Omental fat pad (tissue), 4 donors: ENCODE measurements around the gene ERP44. TPM values are rescaled to one million over a fixed set of nuclear protein-coding genes. Genes with fewer than 3 reads are reported as not detected.

ENCODE experiments used
- ATAC-seq: fragments of 150-250 bp; one replicate; pipeline ENCODE4 v1.9.1; 2016; ENCODE audit warnings: mild to moderate bottlenecking, moderate library complexity; ENCODE audit not compliant: low FRiP score
- DNase-seq: peaks from one replicate; pipeline ENCODE4 v3.0.0-alpha.2; 2019; ENCODE audit warnings: low spot score
- CTCF ChIP-seq, 3 donors: fragments of 450-650 bp; IDR thresholded peaks; one replicate each; pipeline ENCODE4 v1.5.1; 2016 to 2017; ENCODE audit warnings: antibody characterized with exemption in 3 of 3, mild to moderate bottlenecking in 3 of 3, moderate library complexity in 2 of 3
- total RNA-seq, 4 donors: library from RNA; depleted of rRNA; stranded (reverse); fragments of >200 nt; gene quantifications; one replicate each; pipeline ENCODE4 v1.1.0, GENCODE V29; 2016

Gene ERP44
- total RNA-seq, 4 donors from 2014 or later = 14.1 to 21.4 (median 16.1) TPM

GRCh38 chr9:100111235-100111634, 12.4 kb upstream of the ERP44 start:
- no peak for TF ChIP-seq CTCF (IDR thresholded peaks at IDR 0.05)
- peak; percentile 96 for ATAC-seq
- peak; percentile 67 for DNase-seq

DNA sequence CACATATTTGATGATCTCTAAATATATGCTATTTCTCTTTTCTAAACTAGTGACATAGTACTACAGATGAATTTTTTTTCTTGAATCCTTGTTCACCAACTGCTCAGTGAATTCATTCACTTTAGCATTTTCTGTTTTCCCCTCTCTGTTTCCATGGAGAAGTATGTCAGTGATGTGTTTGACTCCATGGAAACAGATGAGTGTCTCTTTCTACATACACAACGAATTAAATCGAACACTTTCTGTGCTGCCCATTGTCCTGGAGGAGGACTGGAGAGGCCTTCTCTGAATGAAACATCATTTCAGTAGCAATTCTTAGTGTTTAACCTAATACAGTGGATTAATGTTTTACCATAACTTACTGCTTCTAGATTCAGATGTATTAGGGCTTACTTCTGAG, 9.8 kb upstream of the ERP44 start:
- ATAC-seq (no peak), DNase-seq (no peak)
- TF ChIP-seq CTCF (IDR thresholded peaks at IDR 0.05) = no peak

DNA sequence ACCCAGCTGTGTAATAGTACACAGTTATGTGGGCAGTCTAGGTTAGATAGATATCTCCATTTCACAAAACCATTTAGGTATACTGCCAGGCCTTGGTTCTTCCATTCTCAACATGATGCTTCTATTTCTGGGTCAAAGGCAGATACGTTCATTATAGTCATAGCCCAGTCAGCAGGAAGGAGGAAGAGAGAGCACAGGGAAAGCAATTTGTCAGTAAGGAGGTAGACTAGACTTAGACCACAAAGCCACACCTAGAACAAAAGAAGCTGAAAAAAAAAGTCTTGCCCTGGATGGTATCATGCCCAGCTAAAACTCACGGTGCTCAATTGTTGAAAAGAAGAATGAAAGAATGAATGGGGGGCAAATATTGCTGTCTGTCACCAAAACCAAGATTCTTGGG, 7.8 kb upstream of the ERP44 start:
- no peak for TF ChIP-seq CTCF (IDR thresholded peaks at IDR 0.05)
- ATAC-seq (no peak), DNase-seq (no peak)

DNA sequence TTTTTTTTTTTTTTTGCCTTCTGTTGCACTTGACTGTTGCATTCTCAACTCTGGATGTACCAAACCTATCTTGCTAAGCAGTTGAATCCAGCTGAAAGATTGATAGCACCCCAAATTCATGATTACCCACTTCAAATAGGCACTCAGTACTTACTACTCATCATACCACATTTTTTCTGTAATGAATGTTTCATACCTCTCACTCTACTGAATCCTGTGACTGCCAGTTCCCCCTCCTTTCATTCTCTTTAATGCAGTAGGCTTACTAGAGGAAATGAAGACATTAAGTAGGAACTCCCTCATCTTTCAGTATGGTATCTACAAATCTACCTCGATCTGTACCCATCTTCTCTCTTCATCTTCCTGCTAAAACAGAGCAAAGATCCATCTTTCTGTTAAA, 7.1 kb upstream of the ERP44 start:
- ATAC-seq = no peak
- no peak for DNase-seq
- no peak for TF ChIP-seq CTCF (IDR thresholded peaks at IDR 0.05)

DNA sequence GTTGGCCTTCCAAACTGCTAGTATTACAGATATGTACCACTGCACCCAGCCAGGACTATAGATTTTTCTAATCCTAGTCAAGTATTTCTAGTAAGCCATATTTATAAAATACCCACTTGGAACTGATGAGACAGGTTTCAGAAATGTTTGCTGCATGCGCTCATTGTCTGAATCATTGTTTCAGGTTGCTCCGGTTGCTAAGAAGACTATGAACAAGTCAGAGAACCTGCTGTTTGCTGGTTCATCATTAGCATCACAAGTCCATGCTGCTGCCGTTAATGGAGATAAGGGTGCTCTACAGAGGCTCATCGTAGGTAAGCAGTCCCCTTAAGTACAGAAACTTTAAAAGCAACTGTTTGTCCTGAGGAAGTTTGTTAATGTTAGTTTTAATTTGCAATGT, 5.5 kb upstream of the ERP44 start:
- no peak for ATAC-seq
- DNase-seq = no peak
- TF ChIP-seq CTCF (IDR thresholded peaks at IDR 0.05) = no peak

GRCh38 chr9:100101608-100102007, 2.8 kb upstream of the ERP44 start:
- TF ChIP-seq CTCF (IDR thresholded peaks at IDR 0.05) = no peak
- ATAC-seq = no peak

GRCh38 chr9:100100146-100100667, 1.4 kb upstream of the ERP44 start:
- ATAC-seq (no peak), DNase-seq (no peak)
- no peak for TF ChIP-seq CTCF (IDR thresholded peaks at IDR 0.05)

More at GRCh38 chr9:100101608-100102007, 2.8 kb upstream of the ERP44 start:
- no peak for DNase-seq
